Stomach (tissue), 4 donors: ENCODE data around the gene POTEG.
"Not testable (repeated sequence)": the region's sequence is repeated elsewhere in the genome, so short reads cannot be mapped to it uniquely, and the experiment has no call there.

Experiments
- CTCF ChIP-seq, 7 experiments: fragments of 450-650 bp in 4 of 7; fragments of 200-600 bp in 3 of 7; sonication (generic) in 3 of 7; IDR thresholded peaks; one replicate each; pipeline ENCODE4 v1.5.1; 2016 to 2019; ENCODE audit warnings: antibody characterized with exemption in 7 of 7, control low read depth in 2 of 7, mild to moderate bottlenecking in 1 of 7
- EP300 ChIP-seq: sonication (generic); formaldehyde crosslinking; IDR thresholded peaks from one replicate; pipeline ENCODE4 v1.6.1; 2017; ENCODE audit warnings: antibody characterized with exemption
- POLR2A ChIP-seq, 4 donors: fragments of 450-650 bp; IDR thresholded peaks; one replicate each; pipeline ENCODE4 v1.6.1; 2016; ENCODE audit warnings: antibody characterized with exemption in 4 of 4, control low read depth in 2 of 4, mild to moderate bottlenecking in 1 of 4, moderate library complexity in 1 of 4
- POLR2AphosphoS5 ChIP-seq, 3 donors: sonication (generic); formaldehyde crosslinking; IDR thresholded peaks; one replicate each; pipeline ENCODE4 v1.6.1; 2016; ENCODE audit warnings: antibody characterized with exemption in 3 of 3

- not testable (repeated sequence) for TF ChIP-seq POLR2AphosphoS5 (IDR thresholded peaks at IDR 0.05); POLR2A (IDR thresholded peaks at IDR 0.05); CTCF (IDR thresholded peaks at IDR 0.05); EP300
Measured at GRCh38 chr14:19435852-19436251, 1.7 kb upstream of the POTEG start.
